Kasumi-1 (cell line): ENCODE measurements around the gene ACSS1.
A peak's percentile ranks its signal among the peaks of the same experiment; 100 is the strongest.
"Not testable (repeated sequence)": the region's sequence is repeated elsewhere in the genome, so short reads cannot be mapped to it uniquely, and the experiment has no call there.

Experiments
- DNase-seq, 2 experiments: peaks; one replicate each; lab custom pipeline; 2025; lab: John Stamatoyannopoulos, UW

The ACSS1 gene

DNA sequence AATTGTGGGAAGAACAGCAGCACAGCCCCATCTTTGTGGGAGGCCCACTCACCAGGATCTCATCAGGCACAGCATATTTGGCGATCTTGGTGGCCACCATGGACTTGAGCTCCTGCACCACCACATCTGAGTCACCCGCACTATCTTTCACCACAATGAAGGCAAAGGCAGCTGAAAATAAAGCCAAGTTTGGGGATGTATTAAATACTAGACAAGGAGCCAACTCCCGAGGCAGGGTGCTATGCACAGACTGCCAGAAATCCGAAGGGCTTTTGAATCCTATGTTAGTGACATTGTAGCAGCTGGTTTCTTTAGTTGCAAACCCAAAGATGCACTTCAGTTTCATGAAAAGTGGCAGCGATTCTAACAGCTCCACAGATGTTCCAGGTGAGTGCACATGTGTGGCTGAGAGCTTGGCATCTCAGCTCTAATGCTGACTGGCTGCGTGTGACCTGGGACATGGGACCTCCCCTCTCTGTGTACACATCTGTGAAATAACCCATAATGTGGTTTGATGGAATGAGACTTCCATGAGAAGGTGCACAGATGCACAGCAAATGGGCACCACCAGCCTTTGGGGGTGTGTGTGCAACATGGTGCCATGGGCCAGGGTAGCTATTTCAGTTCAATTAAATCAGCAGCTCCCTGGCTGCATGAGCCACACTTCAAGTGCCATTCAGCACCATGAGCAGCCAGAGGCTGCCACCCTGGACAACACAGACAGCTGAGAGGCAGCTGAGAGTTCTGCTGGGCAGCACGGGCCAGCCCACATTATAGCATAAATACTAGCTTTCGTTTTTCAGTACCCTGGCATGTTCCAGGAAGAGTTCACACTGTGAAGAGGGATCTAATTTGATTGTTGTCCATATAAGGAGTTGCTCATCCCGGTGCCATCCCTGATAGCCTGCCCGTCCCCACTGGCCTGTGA lies 48.5 kb downstream of the ACSS1 start:
- no peak for DNase-seq

DNA sequence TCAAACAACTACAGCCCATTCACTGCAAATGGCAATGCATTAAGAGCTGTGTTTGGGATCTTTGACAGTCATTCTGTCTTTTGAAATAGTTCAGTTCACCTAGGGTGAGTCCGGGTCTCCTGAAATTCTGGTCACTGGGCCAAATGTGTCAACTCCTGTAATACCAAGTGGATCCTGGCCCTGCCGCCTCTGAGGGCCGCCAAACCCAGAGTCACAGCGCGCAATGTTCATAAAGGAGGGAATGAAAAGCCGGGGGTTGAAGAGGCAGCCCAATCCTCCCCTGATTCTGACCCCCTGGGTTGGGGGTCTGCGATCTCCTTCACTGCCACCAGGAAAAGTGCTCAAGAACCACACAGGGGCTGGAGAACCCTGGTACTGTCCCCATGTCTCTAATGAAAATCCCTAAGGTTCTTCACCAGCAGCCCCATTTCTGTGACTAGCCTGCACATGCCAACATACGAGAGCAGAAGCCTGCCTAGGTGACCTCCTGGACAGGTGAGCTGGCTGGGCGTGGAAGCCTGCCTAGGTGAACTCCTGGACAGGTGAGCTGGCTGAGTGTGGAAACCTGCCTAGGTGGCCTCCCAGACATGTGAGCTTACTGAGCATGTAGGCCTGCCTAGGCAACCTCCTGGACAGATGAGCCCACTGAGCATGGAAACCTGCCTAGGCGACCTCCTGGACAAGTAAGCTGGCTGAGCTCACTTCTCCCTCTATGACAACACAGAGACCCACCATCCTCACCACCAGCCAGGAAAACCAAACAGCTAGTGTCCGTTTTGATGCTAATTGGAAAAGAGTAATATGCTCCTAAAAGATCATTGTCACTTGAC lies 49.3 kb downstream of the ACSS1 start:
- no peak for DNase-seq

- DNase-seq = no peak
Observed at GRCh38 chr20:25007491-25008305, 50.2 kb downstream of the ACSS1 start.

- no peak for DNase-seq
Observed at GRCh38 chr20:25006431-25007167, 51.3 kb downstream of the ACSS1 start.

DNA sequence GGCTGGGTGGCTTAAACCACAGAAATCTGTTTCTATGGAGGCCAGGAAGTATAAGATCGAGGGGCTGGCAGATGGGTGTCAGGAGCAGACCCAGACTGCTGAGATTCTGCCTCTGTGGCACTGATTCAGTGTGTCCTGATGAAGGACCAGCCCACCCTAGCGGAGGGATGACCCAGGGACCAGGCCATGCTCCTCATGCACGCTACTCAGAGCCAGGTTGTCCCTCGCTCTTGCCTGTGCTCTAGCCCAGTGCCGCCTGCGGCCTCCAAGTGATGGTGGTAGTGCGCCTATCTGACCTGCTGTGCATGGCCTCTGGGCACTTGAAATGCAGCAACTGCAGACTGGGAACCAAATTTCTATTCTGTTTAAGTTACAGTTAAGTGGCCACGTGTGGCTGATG lies 52.3 kb downstream of the ACSS1 start:
- no peak for DNase-seq

GRCh38 chr20:25005220-25005619 lies 52.7 kb downstream of the ACSS1 start:
- DNase-seq = no peak

- DNase-seq = no peak
Observed at GRCh38 chr20:25003002-25003401, 54.9 kb downstream of the ACSS1 start.

DNA sequence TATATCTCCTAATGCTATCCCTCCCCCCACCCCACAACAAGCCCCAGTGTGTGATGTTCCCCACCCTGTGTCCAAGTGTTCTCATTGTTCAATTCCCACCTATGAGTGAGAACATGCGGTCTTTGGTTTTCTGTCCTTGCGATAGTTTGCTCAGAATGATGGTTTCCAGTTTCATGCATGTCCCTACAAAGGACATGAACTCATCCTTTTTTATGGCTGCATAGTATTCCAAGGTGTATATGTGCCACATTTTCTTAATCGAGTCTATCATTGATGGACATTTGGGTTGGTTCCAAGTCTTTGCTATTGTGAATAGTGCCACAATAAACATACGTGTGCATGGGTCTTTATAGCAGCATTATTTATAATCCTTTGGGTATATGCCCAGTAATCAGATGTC lies 56.6 kb downstream of the ACSS1 start:
- not testable (repeated sequence) for DNase-seq

DNA sequence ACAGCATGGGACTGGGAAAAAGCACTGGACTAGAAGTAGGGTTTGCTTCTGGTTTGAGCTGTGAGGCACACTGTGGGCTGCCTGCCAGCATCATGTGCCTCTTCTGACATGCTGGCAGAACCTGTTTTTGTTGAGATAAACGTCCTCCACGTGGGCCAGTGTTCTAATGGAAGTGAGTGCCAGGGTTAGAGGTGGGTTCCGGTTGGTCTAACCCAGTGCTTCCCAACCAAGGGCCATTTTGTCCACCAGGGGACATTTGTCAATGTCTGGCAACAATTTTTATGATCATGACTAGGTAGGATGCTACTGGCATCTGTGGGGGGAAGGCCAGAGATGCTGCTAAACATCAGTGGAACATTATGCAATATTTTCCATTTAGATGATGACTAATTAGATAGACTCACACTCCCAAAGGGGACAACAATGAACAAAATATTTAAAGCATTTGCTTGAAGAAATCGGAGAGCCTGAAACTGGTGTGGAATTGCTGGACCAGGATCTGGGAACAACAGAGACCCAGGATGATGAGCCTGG lies 57.6 kb downstream of the ACSS1 start:
- DNase-seq = no peak

DNA sequence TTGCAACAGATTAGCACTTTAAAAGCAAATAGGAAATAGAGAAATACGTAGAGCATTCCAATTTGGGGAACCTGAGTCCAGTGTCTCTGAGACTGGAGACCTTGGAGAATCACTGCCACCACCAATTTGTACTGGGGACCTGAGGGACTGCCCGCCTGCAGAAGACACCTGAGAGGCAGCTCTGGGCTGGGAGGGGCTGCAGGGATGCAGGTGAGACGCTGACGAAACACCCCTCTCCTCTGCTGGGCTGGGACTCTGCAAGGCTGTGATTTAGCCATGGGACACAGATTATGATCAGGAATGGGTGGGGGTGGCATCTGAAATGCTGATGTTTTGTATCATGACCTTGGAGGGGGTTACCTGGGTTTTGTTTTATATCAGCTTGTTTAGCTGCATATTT lies 58.4 kb downstream of the ACSS1 start:
- DNase-seq = no peak

DNA sequence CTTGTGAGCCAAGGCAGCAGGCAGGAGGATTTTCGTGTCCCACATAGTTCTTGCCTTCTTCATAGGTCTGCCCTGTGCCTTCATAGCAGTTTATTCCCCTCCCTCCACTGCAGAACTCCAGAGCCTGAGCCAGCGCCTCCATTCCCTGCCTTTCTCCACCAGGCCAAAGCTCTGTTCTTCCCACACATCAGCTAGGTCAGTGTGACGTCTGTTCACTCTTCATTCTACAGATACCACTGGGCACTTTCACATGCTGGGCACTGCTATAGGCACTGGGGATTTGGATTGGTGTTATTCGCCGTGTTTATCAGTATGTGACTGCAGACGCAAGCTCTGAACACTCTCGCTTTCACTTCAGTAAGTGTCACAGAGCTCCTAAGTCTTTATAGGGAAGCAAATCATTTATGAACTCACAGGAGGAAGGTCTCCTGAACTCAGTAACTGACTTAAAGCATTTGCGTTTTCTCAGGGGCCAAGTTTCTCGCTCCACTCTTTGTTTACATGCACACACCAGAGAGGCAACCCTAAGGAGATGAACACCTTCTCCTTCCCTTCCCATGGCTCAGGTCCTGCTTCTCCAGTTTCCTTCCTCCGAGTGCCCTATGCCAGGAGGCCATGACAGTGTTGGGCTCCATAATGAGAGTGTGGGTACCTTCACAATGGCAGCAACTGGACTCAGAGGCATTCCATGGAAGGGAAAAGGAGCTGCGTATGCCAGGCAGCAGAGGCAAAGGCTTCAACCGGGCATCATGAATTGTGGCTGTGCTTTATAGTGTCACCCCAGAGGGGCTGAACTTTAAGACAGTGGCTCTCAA lies 59.1 kb downstream of the ACSS1 start:
- no peak for DNase-seq

DNA sequence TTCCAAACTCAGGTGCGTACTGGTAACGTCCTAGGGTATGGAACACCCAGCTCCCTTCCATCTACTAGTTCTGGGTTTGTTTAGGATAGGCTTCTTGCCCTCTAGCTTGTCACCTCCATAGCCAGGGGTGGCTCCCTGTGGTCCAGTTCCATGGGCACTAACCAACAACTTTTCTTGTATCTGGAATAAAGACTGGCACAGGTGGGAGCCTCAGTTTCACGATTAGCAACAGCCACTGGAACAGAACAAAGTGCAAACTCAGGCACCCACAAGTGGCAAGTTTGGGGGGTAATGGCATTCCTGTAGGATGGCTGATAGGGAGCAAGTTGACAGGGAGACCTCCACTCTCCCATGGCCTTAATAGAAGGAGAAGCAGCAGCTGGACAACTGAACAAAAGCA lies 59.8 kb downstream of the ACSS1 start:
- DNase-seq = no peak

- no peak for DNase-seq
Observed at GRCh38 chr20:24996449-24997377, 61.2 kb downstream of the ACSS1 start.

- no peak for DNase-seq
Observed at GRCh38 chr20:24995741-24996448, 62.0 kb downstream of the ACSS1 start.

DNA sequence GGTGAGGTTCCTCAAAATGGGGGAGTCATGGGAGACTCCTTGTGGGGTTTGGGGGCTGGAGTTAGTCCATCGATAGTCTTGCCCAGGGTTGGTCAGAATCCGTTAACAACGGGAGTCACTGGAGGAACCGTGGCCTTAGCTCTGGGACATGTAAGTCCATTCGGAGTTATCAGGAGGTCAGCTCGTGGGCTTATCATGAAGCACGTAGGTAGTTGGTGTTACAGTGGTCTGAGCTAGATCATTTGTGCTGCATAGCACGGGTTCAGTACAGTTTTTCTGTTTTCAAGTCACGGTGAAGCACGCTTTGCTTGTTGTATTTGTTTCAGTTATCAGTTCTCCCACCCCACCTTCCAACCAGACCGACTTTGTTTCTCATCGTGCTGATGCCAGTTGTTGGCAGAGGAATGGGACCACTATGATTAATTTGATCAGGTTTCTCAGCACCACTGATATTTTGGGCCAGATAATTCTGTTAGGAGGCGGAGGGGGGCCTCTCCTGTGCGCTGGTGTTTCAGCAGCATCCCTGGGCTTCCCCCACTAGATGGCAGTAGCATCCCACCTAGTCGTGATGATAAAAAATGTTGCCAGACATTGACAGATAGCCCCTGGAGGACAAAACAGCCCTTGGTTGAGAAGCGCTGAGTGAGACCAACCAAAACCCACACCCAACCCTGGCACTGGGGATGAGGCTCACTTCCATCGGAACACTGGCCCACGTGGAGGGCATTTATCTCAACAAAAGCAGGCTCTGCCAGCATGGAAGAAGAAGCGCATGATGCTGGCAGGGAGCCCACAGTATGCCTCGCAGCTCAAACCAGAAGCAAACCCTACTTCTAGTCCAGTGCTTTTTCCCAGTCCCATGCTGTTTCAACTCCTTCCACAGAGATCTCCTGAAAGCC lies 63.2 kb downstream of the ACSS1 start:
- DNase-seq = peak; percentile 70 to 85

GRCh38 chr20:24994186-24994465 lies 63.8 kb downstream of the ACSS1 start:
- DNase-seq = no peak

- peak; percentile 29 to 44 for DNase-seq
Observed at GRCh38 chr20:24993337-24994185, 64.4 kb downstream of the ACSS1 start.
